Naive thymus-derived CD4-positive, alpha-beta T cell (primary cell): ENCODE measurements around the gene ZWILCH. TPM values are rescaled to one million over a fixed set of nuclear protein-coding genes. Genes with fewer than 3 reads are reported as not detected.

Source experiments
- ATAC-seq: fragments of 150-1000 bp; cut with Tn5 transposase; 2 replicates; pipeline ENCODE4 v1.10.0; 2021; ENCODE audit warnings: mild to moderate bottlenecking, moderate library complexity
- CTCF ChIA-PET: fragments of 350-600 bp; sonication (Branson Sonifier 250); formaldehyde crosslinking; loops from one replicate; lab custom pipeline; 2021; ENCODE audit warnings: antibody characterized with exemption; lab: Charles Lee
- POLR2A ChIA-PET: fragments of 350-600 bp; sonication (Branson Sonifier 250); formaldehyde crosslinking; loops from one replicate; lab custom pipeline; 2021; ENCODE audit warnings: antibody characterized with exemption, inconsistent platforms; lab: Charles Lee
- DNase-seq, 9 donors: peaks; one replicate each; pipeline versions ENCODE4 v3.0.0 to v3.0.0-alpha.2; 2020 to 2022; ENCODE audit warnings: mixed read lengths in 1 of 9
- H3K27ac ChIP-seq: one replicate; pipeline ENCODE4 v1.7.0; 2013; ENCODE audit warnings: mild to moderate bottlenecking, low read depth, low read length, moderate library complexity
- H3K27me3 ChIP-seq, 2 donors: one replicate each; pipeline ENCODE4 v1.7.0; 2013; ENCODE audit warnings: low read length in 2 of 2, mild to moderate bottlenecking in 2 of 2, moderate library complexity in 2 of 2; ENCODE audit not compliant: control insufficient read depth in 2 of 2, insufficient read depth in 2 of 2
- H3K36me3 ChIP-seq, 3 experiments: 1 replicate in 2 of 3; 2 replicates in 1 of 3; pipeline ENCODE4 v1.7.0; 2013; ENCODE audit warnings: low read length in 3 of 3, mild to moderate bottlenecking in 3 of 3, moderate library complexity in 1 of 3; ENCODE audit not compliant: insufficient read depth in 3 of 3, control insufficient read depth in 2 of 3
- H3K4me1 ChIP-seq, 2 donors: one replicate each; pipeline ENCODE4 v1.7.0; 2013; ENCODE audit warnings: low read length in 2 of 2, mild to moderate bottlenecking in 2 of 2, moderate library complexity in 1 of 2; ENCODE audit not compliant: control insufficient read depth in 2 of 2, insufficient read depth in 2 of 2
- H3K4me3 ChIP-seq: 2 replicates; pipeline ENCODE4 v1.7.0; 2013; ENCODE audit warnings: mild to moderate bottlenecking, low read length
- H3K9me3 ChIP-seq, 3 experiments: 1 replicate in 2 of 3; 2 replicates in 1 of 3; pipeline ENCODE4 v1.7.0; 2013; ENCODE audit warnings: low read length in 3 of 3; ENCODE audit not compliant: control insufficient read depth in 2 of 3
- H3K27ac Mint-ChIP-seq, 9 donors: one replicate each; pipeline ENCODE4 v1.8.0; 2020 to 2022; ENCODE audit warnings: mixed read lengths in 9 of 9, mild to moderate bottlenecking in 8 of 9, moderate library complexity in 5 of 9, inconsistent platforms in 2 of 9
- H3K27me3 Mint-ChIP-seq, 5 donors: one replicate each; pipeline ENCODE4 v1.8.0; 2021 to 2022; ENCODE audit warnings: mixed read lengths in 5 of 5, mild to moderate bottlenecking in 1 of 5
- H3K36me3 Mint-ChIP-seq, 5 donors: one replicate each; pipeline ENCODE4 v1.8.0; 2020 to 2022; ENCODE audit warnings: mixed read lengths in 5 of 5, mild to moderate bottlenecking in 3 of 5, inconsistent platforms in 1 of 5
- H3K4me1 Mint-ChIP-seq, 7 donors: one replicate each; pipeline ENCODE4 v1.8.0; 2020 to 2022; ENCODE audit warnings: mixed read lengths in 7 of 7, mild to moderate bottlenecking in 3 of 7, inconsistent platforms in 1 of 7
- H3K4me3 Mint-ChIP-seq, 10 donors: one replicate each; pipeline ENCODE4 v1.8.0; 2020 to 2022; ENCODE audit warnings: mild to moderate bottlenecking in 10 of 10, mixed read lengths in 10 of 10, moderate library complexity in 6 of 10, inconsistent platforms in 2 of 10
- H3K9me3 Mint-ChIP-seq, 11 donors: one replicate each; pipeline ENCODE4 v1.8.0; 2020 to 2022; ENCODE audit warnings: mixed read lengths in 11 of 11, mild to moderate bottlenecking in 4 of 11, inconsistent platforms in 1 of 11, moderate library complexity in 1 of 11
- intact Hi-C, 2 donors: fragments of 100-400 bp; cut with micrococcal nuclease; formaldehyde crosslinking; loops; one replicate each; pipeline ENCODE4 v1.15.1; 2023
- polyA plus RNA-seq, 2 donors: library from polyadenylated mRNA; unstranded; fragments of 300-500 nt; fragmentation: Illumina TruSeq; gene quantifications; one replicate each; pipeline ENCODE4 v1.2.3, GENCODE V29; 2021
- total RNA-seq, 6 experiments: library from RNA in 5 of 6; stranded (reverse) in 5 of 6; gene quantifications; 1 replicate in 5 of 6; 2 replicates in 1 of 6; pipeline ENCODE4 v1.2.3 and lab custom pipeline; 2021 to 2026

ZWILCH gene
- total and polyA plus RNA-seq, 7 experiments from 2014 or later = 4.3 to 20.3 (median 6.0) TPM

DNA sequence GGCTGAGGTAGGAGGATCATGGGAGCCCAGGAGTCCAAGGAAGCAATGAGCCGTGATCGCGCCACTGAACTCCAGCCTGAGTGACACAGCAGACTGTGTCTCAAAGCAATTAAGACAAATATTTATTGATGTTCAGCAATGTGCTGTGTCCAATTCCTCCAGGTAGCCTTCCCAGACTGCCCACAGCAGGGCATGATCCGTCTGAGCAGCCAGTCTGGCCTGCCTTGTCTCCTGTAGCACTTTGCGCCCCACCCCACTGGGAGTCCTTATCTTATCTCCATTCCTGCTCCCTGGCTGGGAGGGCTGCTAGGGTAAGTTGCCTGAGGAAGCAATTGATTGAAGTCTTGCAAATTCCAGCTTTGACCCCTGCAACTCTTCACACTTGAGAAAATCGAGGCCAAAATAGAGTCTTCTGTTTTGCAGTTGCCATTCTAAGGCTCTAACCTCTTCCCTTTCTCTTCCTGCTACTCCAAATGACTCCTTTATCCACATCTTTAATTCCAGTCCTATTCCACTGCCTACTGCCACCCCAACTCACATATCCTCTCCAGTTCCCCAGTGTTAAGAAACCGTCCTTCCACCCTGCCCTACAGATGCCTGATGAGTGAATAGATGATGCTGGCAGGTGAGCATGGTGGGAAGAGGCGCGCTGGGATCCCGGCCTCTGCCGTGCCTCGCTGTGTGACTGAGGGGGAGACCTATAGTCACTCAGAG lies 87.5 kb downstream of the ZWILCH start:
- CTCF ChIA-PET = no interaction called here
- H3K9me3 ChIP-seq = no peaks in the 10 kb centered on the region
- no peaks in the 10 kb centered on the region for H3K27me3 ChIP-seq
- no peak overlapping the region for H3K27ac ChIP-seq
- H3K27me3 Mint-ChIP-seq = peaks cover 0 to 16% (median 12%) of the 10 kb centered on the region in 5 donors
- no peaks in the 10 kb centered on the region for H3K9me3 Mint-ChIP-seq
- no peak for DNase-seq
- H3K4me3 Mint-ChIP-seq = no peak overlapping the region
- intact Hi-C loops = no loop called here
- peaks cover 0 to under 1% (median 0%) of the 10 kb centered on the region in 7 donors for H3K4me1 Mint-ChIP-seq
- no peaks in the 10 kb centered on the region for H3K4me1 ChIP-seq
- no peak overlapping the region for H3K4me3 ChIP-seq
- POLR2A ChIA-PET = no interaction called here
- H3K36me3 Mint-ChIP-seq = no peaks in the 10 kb centered on the region
- H3K36me3 ChIP-seq = no peaks in the 10 kb centered on the region
- no peak overlapping the region for H3K27ac Mint-ChIP-seq
- no peak for ATAC-seq

DNA sequence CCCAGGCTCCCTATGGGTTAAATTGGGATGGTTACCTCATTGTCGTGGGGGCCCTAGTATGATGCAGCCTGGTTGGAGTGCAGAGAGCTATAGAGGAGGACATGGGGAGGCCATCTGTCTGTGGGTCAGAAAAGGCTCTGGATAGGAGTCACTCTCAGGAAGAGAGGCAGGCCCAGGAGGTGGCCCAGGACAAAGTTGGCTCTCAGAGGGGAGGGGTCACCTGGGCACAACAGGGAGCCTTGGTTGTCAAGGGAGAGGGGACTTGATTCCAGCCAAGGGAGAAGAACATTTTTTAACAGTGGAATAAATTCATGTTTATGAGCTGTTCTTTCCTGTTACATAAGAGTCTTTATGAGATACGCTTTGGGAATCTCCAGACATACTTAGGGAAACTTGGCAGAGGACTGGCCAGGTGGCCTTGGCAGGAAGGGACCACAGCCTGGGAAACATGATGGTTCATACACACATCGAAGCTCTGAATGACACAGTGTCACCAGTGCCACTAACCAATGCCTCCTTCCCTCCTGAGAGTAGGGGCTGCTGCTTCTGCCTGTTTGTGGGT lies 88.2 kb downstream of the ZWILCH start:
- H3K27me3 Mint-ChIP-seq = peaks cover 0 to 10% (median 6%) of the 10 kb centered on the region in 5 donors
- DNase-seq (no peak), ATAC-seq (no peak)
- Histone ChIP-seq H3K9me3 (no peaks in the 10 kb centered on the region), H3K4me3 (no peak overlapping the region), H3K36me3 (no peaks in the 10 kb centered on the region), H3K27me3 (no peaks in the 10 kb centered on the region), H3K4me1 (no peaks in the 10 kb centered on the region), H3K27ac (no peak overlapping the region)
- H3K27ac Mint-ChIP-seq = no peak overlapping the region
- H3K9me3 Mint-ChIP-seq = no peaks in the 10 kb centered on the region
- intact Hi-C loops = no loop called here
- H3K4me1 Mint-ChIP-seq = peaks cover 3 to 7% (median 4%) of the 10 kb centered on the region in 7 donors
- no peak overlapping the region for H3K4me3 Mint-ChIP-seq
- ChIA-PET CTCF (no interaction called here), POLR2A (no interaction called here)
- H3K36me3 Mint-ChIP-seq = no peaks in the 10 kb centered on the region

DNA sequence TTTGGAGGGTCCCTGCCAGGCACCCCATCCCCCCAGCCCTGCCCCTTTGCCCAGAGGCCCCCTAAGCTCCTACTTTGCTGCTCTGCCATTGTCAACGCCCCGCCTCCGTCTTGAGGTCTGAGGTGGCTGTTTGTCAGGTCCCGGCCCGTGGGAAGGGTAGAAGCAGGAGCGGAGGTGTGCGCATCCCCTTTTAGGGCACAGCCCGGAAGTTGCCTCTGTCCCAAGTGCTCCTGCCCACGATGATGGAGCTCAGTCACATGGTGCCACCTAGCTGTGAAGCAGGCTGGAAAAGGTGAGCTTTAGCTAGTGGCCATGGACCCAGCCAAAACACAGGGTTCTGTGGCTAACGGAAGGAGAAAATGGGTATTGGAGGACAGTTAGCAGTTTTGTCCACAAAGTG lies 89.2 kb downstream of the ZWILCH start:
- Mint-ChIP-seq H3K27ac (no peak overlapping the region), H3K27me3 (peaks cover 0 to 8% (median 6%) of the 10 kb centered on the region in 5 donors), H3K36me3 (no peaks in the 10 kb centered on the region), H3K4me1 (peaks cover 6 to 10% (median 7%) of the 10 kb centered on the region in 7 donors), H3K4me3 (no peak overlapping the region), H3K9me3 (no peaks in the 10 kb centered on the region)
- Histone ChIP-seq H3K36me3 (no peaks in the 10 kb centered on the region), H3K27me3 (no peaks in the 10 kb centered on the region), H3K4me1 (no peaks in the 10 kb centered on the region), H3K9me3 (no peaks in the 10 kb centered on the region), H3K4me3 (no peak overlapping the region), H3K27ac (no peak overlapping the region)
- DNase-seq (no peak), ATAC-seq (no peak)
- CTCF ChIA-PET = no interaction called here
- intact Hi-C loops = no loop called here
- POLR2A ChIA-PET = no interaction called here

DNA sequence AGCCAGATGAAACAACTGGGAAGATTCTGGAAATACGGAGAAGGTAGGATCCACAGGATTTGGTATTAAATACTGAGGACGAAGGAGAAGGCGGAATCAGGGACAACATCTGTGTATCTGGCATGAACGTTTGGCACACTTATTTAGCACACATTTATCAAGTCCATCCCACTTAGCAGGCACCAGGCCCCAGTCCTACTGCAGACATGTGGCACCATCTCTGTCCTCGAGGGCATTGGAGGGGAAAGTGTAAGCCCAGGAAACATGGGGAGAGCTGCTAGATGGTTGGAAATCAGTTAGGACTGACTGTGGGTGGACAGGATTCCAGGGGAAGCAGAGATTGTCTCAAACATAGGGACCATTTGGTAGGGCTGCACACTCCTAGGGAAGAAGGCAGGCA lies 89.7 kb downstream of the ZWILCH start:
- Histone ChIP-seq H3K27ac (no peak overlapping the region), H3K36me3 (no peaks in the 10 kb centered on the region), H3K4me3 (no peak overlapping the region), H3K9me3 (no peaks in the 10 kb centered on the region), H3K4me1 (no peaks in the 10 kb centered on the region), H3K27me3 (no peaks in the 10 kb centered on the region)
- POLR2A ChIA-PET = no interaction called here
- ATAC-seq (no peak), DNase-seq (no peak)
- no peaks in the 10 kb centered on the region for H3K36me3 Mint-ChIP-seq
- no peaks in the 10 kb centered on the region for H3K9me3 Mint-ChIP-seq
- H3K27me3 Mint-ChIP-seq = peaks cover 0 to 8% (median 5%) of the 10 kb centered on the region in 5 donors
- H3K4me3 Mint-ChIP-seq = no peak overlapping the region
- peaks cover 6 to 10% (median 7%) of the 10 kb centered on the region in 7 donors for H3K4me1 Mint-ChIP-seq
- CTCF ChIA-PET = no interaction called here
- intact Hi-C loops = no loop called here
- H3K27ac Mint-ChIP-seq = no peak overlapping the region

DNA sequence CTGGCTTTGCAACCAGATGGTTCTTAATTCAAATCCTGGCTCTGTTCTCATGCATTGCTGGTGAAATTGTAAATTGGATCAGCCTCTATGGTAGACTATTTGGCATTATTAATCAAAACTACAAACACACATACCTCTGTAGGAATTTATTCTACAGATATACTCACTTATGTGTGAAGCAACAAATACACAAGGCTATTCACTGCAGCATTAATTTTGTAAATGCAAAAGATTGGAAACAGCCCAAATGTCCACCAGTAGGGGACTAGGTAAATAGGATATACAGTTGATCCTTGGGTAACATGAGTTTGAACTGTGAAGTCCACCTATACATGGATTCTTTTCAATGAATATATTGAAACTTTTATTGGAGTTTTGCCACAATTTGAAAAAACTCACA lies 90.2 kb downstream of the ZWILCH start:
- CTCF ChIA-PET = no interaction called here

DNA sequence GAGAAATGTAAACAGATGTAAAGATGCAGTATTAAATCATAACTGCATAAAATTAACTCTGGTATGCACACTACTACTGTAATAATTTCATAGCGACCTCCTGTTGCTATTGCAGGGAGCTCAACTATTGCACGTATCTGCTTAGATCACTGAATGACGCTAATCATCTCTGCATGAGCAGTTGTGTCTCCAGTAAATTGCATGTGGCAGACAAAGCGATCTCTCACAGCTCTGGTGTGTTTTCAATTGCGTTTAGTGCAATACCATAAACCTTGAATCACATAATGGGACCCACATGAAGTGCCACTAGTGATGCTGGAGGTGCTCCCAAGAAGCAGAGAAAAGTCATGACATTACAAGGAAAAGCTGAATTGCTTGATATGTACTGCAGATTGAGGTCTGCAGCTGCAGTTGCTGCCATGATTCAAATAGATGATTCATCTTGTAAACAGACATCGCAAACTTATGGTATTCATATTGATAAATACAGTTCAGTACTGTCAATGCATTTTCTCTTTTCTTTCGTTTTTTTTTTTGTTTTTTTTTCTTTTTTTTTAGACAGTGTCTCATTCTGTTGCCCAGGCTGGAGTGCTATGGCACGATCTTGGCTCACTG lies 90.9 kb downstream of the ZWILCH start:
- H3K9me3 Mint-ChIP-seq = no peaks in the 10 kb centered on the region
- POLR2A ChIA-PET = no interaction called here
- Histone ChIP-seq H3K4me3 (no peak overlapping the region), H3K27ac (no peak overlapping the region), H3K9me3 (no peaks in the 10 kb centered on the region), H3K36me3 (no peaks in the 10 kb centered on the region), H3K27me3 (no peaks in the 10 kb centered on the region), H3K4me1 (no peaks in the 10 kb centered on the region)
- DNase-seq = no peak
- peaks cover 0 to 5% (median 0%) of the 10 kb centered on the region in 5 donors for H3K27me3 Mint-ChIP-seq
- no peaks in the 10 kb centered on the region for H3K36me3 Mint-ChIP-seq
- no peak overlapping the region for H3K27ac Mint-ChIP-seq
- ATAC-seq = no peak
- H3K4me3 Mint-ChIP-seq = no peak overlapping the region
- CTCF ChIA-PET = no interaction called here
- intact Hi-C loops = no loop called here
- peaks cover 6 to 10% (median 7%) of the 10 kb centered on the region in 7 donors for H3K4me1 Mint-ChIP-seq

More for the DNA sequence above, 90.2 kb downstream of the ZWILCH start:
- DNase-seq (no peak), ATAC-seq (no peak)
- Histone ChIP-seq H3K4me1 (no peaks in the 10 kb centered on the region), H3K4me3 (no peak overlapping the region), H3K9me3 (no peaks in the 10 kb centered on the region), H3K27ac (no peak overlapping the region), H3K27me3 (no peaks in the 10 kb centered on the region), H3K36me3 (no peaks in the 10 kb centered on the region)
- POLR2A ChIA-PET = no interaction called here
- intact Hi-C loops = no loop called here
- H3K36me3 Mint-ChIP-seq = no peaks in the 10 kb centered on the region
- no peak overlapping the region for H3K27ac Mint-ChIP-seq
- no peaks in the 10 kb centered on the region for H3K9me3 Mint-ChIP-seq
- H3K4me3 Mint-ChIP-seq = no peak overlapping the region
- peaks cover 6 to 10% (median 7%) of the 10 kb centered on the region in 7 donors for H3K4me1 Mint-ChIP-seq
- H3K27me3 Mint-ChIP-seq = peaks cover 0 to 6% (median 5%) of the 10 kb centered on the region in 5 donors
